ENCODE measurements around the gene NMNAT2.

The NMNAT2 gene

GRCh38 chr1:183226963-183227362 is 191.2 kb downstream of the NMNAT2 start:
- in situ Hi-C loops (cut with MboI; ENCODE audit: low sequenced_read_pairs): no loop called here

GRCh38 chr1:183226361-183226760 is 191.8 kb downstream of the NMNAT2 start:
- in situ Hi-C loops (cut with MboI; ENCODE audit: low sequenced_read_pairs): no loop called here

- in situ Hi-C loops (cut with MboI; ENCODE audit: low sequenced_read_pairs): no loop called here
Measured at GRCh38 chr1:183223467-183223866, 194.7 kb downstream of the NMNAT2 start.

- in situ Hi-C loops (cut with MboI; ENCODE audit: low sequenced_read_pairs): no loop called here
Measured at GRCh38 chr1:183222909-183223308, 195.3 kb downstream of the NMNAT2 start.

- in situ Hi-C loops (cut with MboI; ENCODE audit: low sequenced_read_pairs): no loop called here
Measured at GRCh38 chr1:183219616-183220009, 198.6 kb downstream of the NMNAT2 start.

GRCh38 chr1:183218971-183219615 is 199.1 kb downstream of the NMNAT2 start:
- in situ Hi-C loops (cut with MboI; ENCODE audit: low sequenced_read_pairs): no loop called here

- in situ Hi-C loops (cut with MboI; ENCODE audit: low sequenced_read_pairs): no loop called here
Measured at GRCh38 chr1:183218027-183218618, 200.1 kb downstream of the NMNAT2 start.

GRCh38 chr1:183215936-183216335 is 202.2 kb downstream of the NMNAT2 start:
- in situ Hi-C loops (cut with MboI; ENCODE audit: low sequenced_read_pairs): no loop called here

GRCh38 chr1:183215076-183215720 is 203.0 kb downstream of the NMNAT2 start:
- in situ Hi-C loops (cut with MboI; ENCODE audit: low sequenced_read_pairs): no loop called here

- in situ Hi-C loops (cut with MboI; ENCODE audit: low sequenced_read_pairs): no loop called here
Measured at GRCh38 chr1:183214021-183214970, 203.9 kb downstream of the NMNAT2 start.

- in situ Hi-C loops (cut with MboI; ENCODE audit: low sequenced_read_pairs): no loop called here
Measured at GRCh38 chr1:183212870-183213269, 205.3 kb downstream of the NMNAT2 start.

GRCh38 chr1:183210681-183211080 is 207.5 kb downstream of the NMNAT2 start:
- in situ Hi-C loops (cut with MboI; ENCODE audit: low sequenced_read_pairs): no loop called here

GRCh38 chr1:183209533-183210158 is 208.5 kb downstream of the NMNAT2 start:
- in situ Hi-C loops (cut with MboI; ENCODE audit: low sequenced_read_pairs): no loop called here

GRCh38 chr1:183206538-183207122 is 211.6 kb downstream of the NMNAT2 start:
- in situ Hi-C loops (cut with MboI; ENCODE audit: low sequenced_read_pairs): no loop called here

- in situ Hi-C loops (cut with MboI; ENCODE audit: low sequenced_read_pairs): no loop called here
Measured at GRCh38 chr1:183205196-183205781, 212.9 kb downstream of the NMNAT2 start.

GRCh38 chr1:183203094-183203493 is 215.1 kb downstream of the NMNAT2 start:
- in situ Hi-C loops (cut with MboI; ENCODE audit: low sequenced_read_pairs): no loop called here

- in situ Hi-C loops (cut with MboI; ENCODE audit: low sequenced_read_pairs): no loop called here
Measured at GRCh38 chr1:183200451-183200850, 217.7 kb downstream of the NMNAT2 start.

- in situ Hi-C loops (cut with MboI; ENCODE audit: low sequenced_read_pairs): no loop called here
Measured at GRCh38 chr1:183199304-183199703, 218.9 kb downstream of the NMNAT2 start.

- in situ Hi-C loops (cut with MboI; ENCODE audit: low sequenced_read_pairs): no loop called here
Measured at GRCh38 chr1:183198463-183198862, 219.7 kb downstream of the NMNAT2 start.
